ENCODE results near the gene ATP6V1C2.

Gene ATP6V1C2

DNA sequence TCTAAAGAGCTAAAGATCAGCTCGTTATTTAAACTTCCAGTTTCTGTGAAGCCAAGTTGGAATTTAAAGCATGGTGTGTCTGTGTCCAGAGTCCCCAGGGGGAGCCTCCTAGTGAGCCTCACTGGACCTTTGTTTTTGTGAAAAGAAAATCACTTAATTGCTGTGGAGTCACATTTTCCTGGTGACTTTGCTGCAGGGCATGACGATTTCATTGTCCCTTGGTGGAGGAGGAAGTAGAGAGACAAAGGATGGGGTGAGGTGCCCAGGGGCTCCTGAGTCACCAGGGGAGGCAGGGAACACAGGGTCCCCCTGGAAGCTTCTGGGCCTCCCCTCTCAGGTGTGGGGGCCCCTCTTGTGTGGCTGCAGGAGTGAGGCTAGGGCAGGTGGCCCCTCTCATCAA is 19.7 kb downstream of the ATP6V1C2 start:
- no peaks in the 10 kb centered on the region for H3F3A ChIP-seq (ENCODE audit: low read depth)
- no peaks in the 10 kb centered on the region for H4K20me1 ChIP-seq (ENCODE audit: insufficient read depth, low read length, poor library complexity, severe bottlenecking)
- no peaks in the 10 kb centered on the region for H3K27me3 ChIP-seq (ENCODE audit: insufficient read depth, low read length, poor library complexity, severe bottlenecking)
- no peak overlapping the region for H3K4me2 ChIP-seq (ENCODE audit: low read depth, low read length, poor library complexity, severe bottlenecking)
- H3K79me2 ChIP-seq (ENCODE audit: insufficient read depth, low read length) = no peaks in the 10 kb centered on the region
- no peak overlapping the region for H3K9ac ChIP-seq (ENCODE audit: low read depth, low read length, poor library complexity, severe bottlenecking)
- TF ChIP-seq EZH2phosphoT487 (IDR thresholded peaks at IDR 0.05; ENCODE audit: borderline replicate concordance) = no peak
- TF ChIP-seq, protein P1, sequence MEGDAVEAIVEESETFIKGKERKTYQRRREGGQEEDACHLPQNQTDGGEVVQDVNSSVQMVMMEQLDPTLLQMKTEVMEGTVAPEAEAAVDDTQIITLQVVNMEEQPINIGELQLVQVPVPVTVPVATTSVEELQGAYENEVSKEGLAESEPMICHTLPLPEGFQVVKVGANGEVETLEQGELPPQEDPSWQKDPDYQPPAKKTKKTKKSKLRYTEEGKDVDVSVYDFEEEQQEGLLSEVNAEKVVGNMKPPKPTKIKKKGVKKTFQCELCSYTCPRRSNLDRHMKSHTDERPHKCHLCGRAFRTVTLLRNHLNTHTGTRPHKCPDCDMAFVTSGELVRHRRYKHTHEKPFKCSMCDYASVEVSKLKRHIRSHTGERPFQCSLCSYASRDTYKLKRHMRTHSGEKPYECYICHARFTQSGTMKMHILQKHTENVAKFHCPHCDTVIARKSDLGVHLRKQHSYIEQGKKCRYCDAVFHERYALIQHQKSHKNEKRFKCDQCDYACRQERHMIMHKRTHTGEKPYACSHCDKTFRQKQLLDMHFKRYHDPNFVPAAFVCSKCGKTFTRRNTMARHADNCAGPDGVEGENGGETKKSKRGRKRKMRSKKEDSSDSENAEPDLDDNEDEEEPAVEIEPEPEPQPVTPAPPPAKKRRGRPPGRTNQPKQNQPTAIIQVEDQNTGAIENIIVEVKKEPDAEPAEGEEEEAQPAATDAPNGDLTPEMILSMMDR (conservative IDR thresholded peaks at IDR 0.05; ENCODE audit: low read length) = no peak
- H3K36me3 ChIP-seq (ENCODE audit: insufficient read depth, low read length) = no peaks in the 10 kb centered on the region
- H3K9me3 ChIP-seq (ENCODE audit: insufficient read depth, low read depth, low read length) = no peaks in the 10 kb centered on the region
- no peaks in the 10 kb centered on the region for H3K4me1 ChIP-seq (ENCODE audit: insufficient read depth, low read length, poor library complexity, severe bottlenecking)
- no peak overlapping the region for H2AFZ ChIP-seq (ENCODE audit: low read length)
- H3K4me3 ChIP-seq (ENCODE audit: low read length, poor library complexity, severe bottlenecking) = no peak overlapping the region
- no peaks in the 10 kb centered on the region for H3K9me2 ChIP-seq (replicated peaks; ENCODE audit: low read depth, low read length)

DNA sequence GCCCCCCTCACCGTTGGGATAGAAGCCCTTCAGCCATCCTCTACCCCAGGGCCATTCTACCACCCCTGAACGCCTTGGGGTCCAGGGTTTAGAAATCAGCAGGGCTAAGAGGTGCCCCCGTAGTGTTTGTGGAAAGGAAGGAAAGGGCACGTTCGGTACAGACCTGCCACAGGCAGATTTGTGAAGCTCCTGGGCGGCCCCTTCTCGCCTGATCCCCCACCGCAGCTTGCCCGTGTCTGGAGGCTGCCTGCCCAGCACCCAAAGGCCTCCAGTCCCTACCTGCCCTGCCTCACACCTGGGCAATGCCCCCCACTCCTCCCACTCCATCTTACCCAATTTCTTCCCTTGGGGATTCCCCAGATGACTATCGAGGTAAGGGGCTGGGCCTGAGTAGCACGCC is 21.2 kb downstream of the ATP6V1C2 start:
- no peaks in the 10 kb centered on the region for H3K27me3 ChIP-seq (ENCODE audit: insufficient read depth, low read length, poor library complexity, severe bottlenecking)
- H3F3A ChIP-seq (ENCODE audit: low read depth) = no peaks in the 10 kb centered on the region
- no peak for TF ChIP-seq EZH2phosphoT487 (IDR thresholded peaks at IDR 0.05; ENCODE audit: borderline replicate concordance)
- TF ChIP-seq, protein P1 (conservative IDR thresholded peaks at IDR 0.05; ENCODE audit: low read length) = no peak
- H3K4me2 ChIP-seq (ENCODE audit: low read depth, low read length, poor library complexity, severe bottlenecking) = no peak overlapping the region
- H3K9me3 ChIP-seq (ENCODE audit: insufficient read depth, low read depth, low read length) = no peaks in the 10 kb centered on the region
- no peaks in the 10 kb centered on the region for H3K36me3 ChIP-seq (ENCODE audit: insufficient read depth, low read length)
- no peak overlapping the region for H3K4me3 ChIP-seq (ENCODE audit: low read length, poor library complexity, severe bottlenecking)
- H2AFZ ChIP-seq (ENCODE audit: low read length) = no peak overlapping the region
- no peak overlapping the region for H3K9ac ChIP-seq (ENCODE audit: low read depth, low read length, poor library complexity, severe bottlenecking)
- no peaks in the 10 kb centered on the region for H3K4me1 ChIP-seq (ENCODE audit: insufficient read depth, low read length, poor library complexity, severe bottlenecking)
- no peaks in the 10 kb centered on the region for H3K9me2 ChIP-seq (replicated peaks; ENCODE audit: low read depth, low read length)
- H3K79me2 ChIP-seq (ENCODE audit: insufficient read depth, low read length) = no peaks in the 10 kb centered on the region
- no peaks in the 10 kb centered on the region for H4K20me1 ChIP-seq (ENCODE audit: insufficient read depth, low read length, poor library complexity, severe bottlenecking)

DNA sequence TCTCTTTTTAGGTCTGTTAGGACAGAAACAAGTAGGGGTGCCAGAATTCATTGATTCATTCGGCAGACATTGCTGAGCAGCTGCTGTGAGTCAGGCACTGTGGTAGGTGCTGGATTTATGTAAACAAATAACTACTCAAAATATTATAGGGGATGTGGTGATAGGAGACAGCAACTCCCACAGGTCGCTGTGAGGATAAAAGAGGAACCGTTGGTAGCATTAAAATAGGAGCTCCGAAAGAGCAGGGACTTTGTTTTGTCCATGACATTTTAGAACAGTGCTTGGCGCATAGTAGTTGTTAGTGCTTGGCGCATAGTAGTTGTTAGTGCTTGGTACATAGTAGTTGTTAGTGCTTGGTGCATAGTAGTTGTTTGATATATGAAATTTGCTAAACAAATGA is 29.2 kb downstream of the ATP6V1C2 start:
- H3K27me3 ChIP-seq (ENCODE audit: insufficient read depth, low read length, poor library complexity, severe bottlenecking) = no peaks in the 10 kb centered on the region
- no peaks in the 10 kb centered on the region for H3K36me3 ChIP-seq (ENCODE audit: insufficient read depth, low read length)

More for the DNA sequence above, 29.2 kb downstream of the ATP6V1C2 start:
- no peak overlapping the region for H2AFZ ChIP-seq (ENCODE audit: low read length)
- no peaks in the 10 kb centered on the region for H3K9me3 ChIP-seq (ENCODE audit: insufficient read depth, low read depth, low read length)
- no peak overlapping the region for H3K9ac ChIP-seq (ENCODE audit: low read depth, low read length, poor library complexity, severe bottlenecking)
- no peak overlapping the region for H3K4me2 ChIP-seq (ENCODE audit: low read depth, low read length, poor library complexity, severe bottlenecking)
- no peaks in the 10 kb centered on the region for H3K9me2 ChIP-seq (replicated peaks; ENCODE audit: low read depth, low read length)
- H3K4me1 ChIP-seq (ENCODE audit: insufficient read depth, low read length, poor library complexity, severe bottlenecking) = no peaks in the 10 kb centered on the region
- no peak overlapping the region for H3K4me3 ChIP-seq (ENCODE audit: low read length, poor library complexity, severe bottlenecking)
- H3K79me2 ChIP-seq (ENCODE audit: insufficient read depth, low read length) = no peaks in the 10 kb centered on the region
- TF ChIP-seq EZH2phosphoT487 (IDR thresholded peaks at IDR 0.05; ENCODE audit: borderline replicate concordance) = no peak
- TF ChIP-seq, protein P1 (conservative IDR thresholded peaks at IDR 0.05; ENCODE audit: low read length) = no peak
- H4K20me1 ChIP-seq (ENCODE audit: insufficient read depth, low read length, poor library complexity, severe bottlenecking) = no peaks in the 10 kb centered on the region
- H3F3A ChIP-seq (ENCODE audit: low read depth) = no peaks in the 10 kb centered on the region
